ENCODE results near the gene RYR2.

The RYR2 gene

GRCh38 chr1:237183963-237184540 is 142.1 kb downstream of the RYR2 start:
- no peak overlapping the region for H3K4me3 ChIP-seq (ENCODE audit: low read length)
- no peak for DNase-seq (ENCODE audit: low read depth)
- no peak for TF ChIP-seq CTCF (IDR thresholded peaks at IDR 0.05; ENCODE audit: insufficient read depth, low read depth, low read length, missing control alignments)

GRCh38 chr1:237186675-237187074 is 144.7 kb downstream of the RYR2 start:
- H3K4me3 ChIP-seq (ENCODE audit: low read length) = no peak overlapping the region
- no peak for TF ChIP-seq CTCF (IDR thresholded peaks at IDR 0.05; ENCODE audit: insufficient read depth, low read depth, low read length, missing control alignments)
- DNase-seq (ENCODE audit: low read depth) = peak; percentile 11

- TF ChIP-seq CTCF (IDR thresholded peaks at IDR 0.05; ENCODE audit: insufficient read depth, low read depth, low read length, missing control alignments) = no peak
- no peak overlapping the region for H3K4me3 ChIP-seq (ENCODE audit: low read length)
- no peak for DNase-seq (ENCODE audit: low read depth)
These were observed 145.9 kb downstream of the RYR2 start for GRCh38 chr1:237187842-237188241.

- DNase-seq (ENCODE audit: low read depth) = no peak
- H3K4me3 ChIP-seq (ENCODE audit: low read length) = no peak overlapping the region
- no peak for TF ChIP-seq CTCF (IDR thresholded peaks at IDR 0.05; ENCODE audit: insufficient read depth, low read depth, low read length, missing control alignments)
These were observed 149.4 kb downstream of the RYR2 start for GRCh38 chr1:237191403-237191802.

- no peak for DNase-seq (ENCODE audit: low read depth)
- H3K4me3 ChIP-seq (ENCODE audit: low read length) = no peak overlapping the region
- no peak for TF ChIP-seq CTCF (IDR thresholded peaks at IDR 0.05; ENCODE audit: insufficient read depth, low read depth, low read length, missing control alignments)
These were observed 155.8 kb downstream of the RYR2 start for GRCh38 chr1:237197470-237198425.

GRCh38 chr1:237199026-237199425 is 157.0 kb downstream of the RYR2 start:
- H3K4me3 ChIP-seq (ENCODE audit: low read length) = no peak overlapping the region
- TF ChIP-seq CTCF (IDR thresholded peaks at IDR 0.05; ENCODE audit: insufficient read depth, low read depth, low read length, missing control alignments) = no peak
- DNase-seq (ENCODE audit: low read depth) = no peak

Data from epithelial cell of esophagus (primary cell).